ENCODE data around the gene NUP210L.

DNA sequence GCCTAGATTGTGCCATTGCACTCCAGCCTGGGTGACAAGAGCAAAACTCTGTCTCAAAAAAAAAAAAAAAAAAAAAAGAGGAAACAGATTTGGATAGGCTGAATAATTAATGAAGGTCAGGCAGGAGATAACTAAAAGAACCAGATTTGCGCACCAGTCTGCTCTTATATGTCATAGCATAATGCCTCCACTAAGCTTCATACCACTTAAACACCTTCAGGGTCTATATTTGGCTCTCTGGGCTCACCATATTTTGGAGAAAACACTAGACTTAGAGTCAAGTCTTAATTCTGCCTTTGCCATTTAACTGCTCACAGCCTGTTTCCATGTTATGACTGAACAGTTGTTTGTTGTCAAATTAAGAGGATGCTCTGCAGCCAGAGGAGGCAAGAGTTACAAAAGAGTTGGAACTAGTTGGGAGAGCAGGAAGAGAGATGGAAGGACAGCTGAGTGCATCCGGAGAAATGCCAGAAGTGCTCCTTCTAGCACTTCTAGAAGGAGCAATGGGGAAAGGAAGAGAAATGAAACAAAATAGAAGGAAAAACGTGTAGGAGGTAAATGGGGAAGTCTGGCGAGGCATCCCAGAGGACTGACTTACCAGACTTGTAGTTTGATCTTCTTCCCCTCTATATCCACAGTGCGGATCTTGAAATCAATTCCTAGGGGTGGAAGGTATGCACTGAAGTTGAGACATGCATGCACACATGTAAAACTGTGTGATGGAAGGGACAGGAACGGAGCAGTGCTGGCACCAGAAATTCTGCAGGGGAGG is 170.6 kb downstream of the NUP210L start:
- TF ChIP-seq, protein P1, sequence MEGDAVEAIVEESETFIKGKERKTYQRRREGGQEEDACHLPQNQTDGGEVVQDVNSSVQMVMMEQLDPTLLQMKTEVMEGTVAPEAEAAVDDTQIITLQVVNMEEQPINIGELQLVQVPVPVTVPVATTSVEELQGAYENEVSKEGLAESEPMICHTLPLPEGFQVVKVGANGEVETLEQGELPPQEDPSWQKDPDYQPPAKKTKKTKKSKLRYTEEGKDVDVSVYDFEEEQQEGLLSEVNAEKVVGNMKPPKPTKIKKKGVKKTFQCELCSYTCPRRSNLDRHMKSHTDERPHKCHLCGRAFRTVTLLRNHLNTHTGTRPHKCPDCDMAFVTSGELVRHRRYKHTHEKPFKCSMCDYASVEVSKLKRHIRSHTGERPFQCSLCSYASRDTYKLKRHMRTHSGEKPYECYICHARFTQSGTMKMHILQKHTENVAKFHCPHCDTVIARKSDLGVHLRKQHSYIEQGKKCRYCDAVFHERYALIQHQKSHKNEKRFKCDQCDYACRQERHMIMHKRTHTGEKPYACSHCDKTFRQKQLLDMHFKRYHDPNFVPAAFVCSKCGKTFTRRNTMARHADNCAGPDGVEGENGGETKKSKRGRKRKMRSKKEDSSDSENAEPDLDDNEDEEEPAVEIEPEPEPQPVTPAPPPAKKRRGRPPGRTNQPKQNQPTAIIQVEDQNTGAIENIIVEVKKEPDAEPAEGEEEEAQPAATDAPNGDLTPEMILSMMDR (conservative IDR thresholded peaks at IDR 0.05; ENCODE audit: low read length): no peak
- TF ChIP-seq EZH2phosphoT487 (IDR thresholded peaks at IDR 0.05; ENCODE audit: borderline replicate concordance, low read depth, low read length): no peak
